GM12878 (cell line): ENCODE results near the gene CMSS1.

Experiments used
- CTCF ChIP-seq, 3 experiments: IDR thresholded peaks in 2 of 3; conservative IDR thresholded peaks in 1 of 3; 2 replicates each; pipeline ENCODE4 v1.5.1; 2011; ENCODE audit warnings: low read depth in 3 of 3, low read length in 3 of 3, mild to moderate bottlenecking in 3 of 3, control low read depth in 2 of 3, moderate library complexity in 2 of 3, inconsistent platforms in 1 of 3, mixed read lengths in 1 of 3; ENCODE audit not compliant: control insufficient read depth in 2 of 3, insufficient read depth in 1 of 3; ENCODE audit errors: extremely low read depth in 1 of 3
- YY1 ChIP-seq: IDR thresholded peaks from 2 replicates; pipeline ENCODE4 v1.6.1; 2011; ENCODE audit warnings: low read depth, mild to moderate bottlenecking, low read length

- TF ChIP-seq CTCF (IDR thresholded peaks at IDR 0.05 in 2 of 3, conservative IDR thresholded peaks at IDR 0.05 in 1 of 3; ENCODE audit: control insufficient read depth in 2 of 3, extremely low read depth in 1 of 3, insufficient read depth in 1 of 3, low read depth in 3 of 3, low read length in 3 of 3) (no peak), YY1 (no peak)
Measured at GRCh38 chr3:99875581-99875928, 57.9 kb downstream of the CMSS1 start.
